Measurements from ENCODE around the gene MLLT11.

The MLLT11 gene, protein sequence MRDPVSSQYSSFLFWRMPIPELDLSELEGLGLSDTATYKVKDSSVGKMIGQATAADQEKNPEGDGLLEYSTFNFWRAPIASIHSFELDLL

DNA sequence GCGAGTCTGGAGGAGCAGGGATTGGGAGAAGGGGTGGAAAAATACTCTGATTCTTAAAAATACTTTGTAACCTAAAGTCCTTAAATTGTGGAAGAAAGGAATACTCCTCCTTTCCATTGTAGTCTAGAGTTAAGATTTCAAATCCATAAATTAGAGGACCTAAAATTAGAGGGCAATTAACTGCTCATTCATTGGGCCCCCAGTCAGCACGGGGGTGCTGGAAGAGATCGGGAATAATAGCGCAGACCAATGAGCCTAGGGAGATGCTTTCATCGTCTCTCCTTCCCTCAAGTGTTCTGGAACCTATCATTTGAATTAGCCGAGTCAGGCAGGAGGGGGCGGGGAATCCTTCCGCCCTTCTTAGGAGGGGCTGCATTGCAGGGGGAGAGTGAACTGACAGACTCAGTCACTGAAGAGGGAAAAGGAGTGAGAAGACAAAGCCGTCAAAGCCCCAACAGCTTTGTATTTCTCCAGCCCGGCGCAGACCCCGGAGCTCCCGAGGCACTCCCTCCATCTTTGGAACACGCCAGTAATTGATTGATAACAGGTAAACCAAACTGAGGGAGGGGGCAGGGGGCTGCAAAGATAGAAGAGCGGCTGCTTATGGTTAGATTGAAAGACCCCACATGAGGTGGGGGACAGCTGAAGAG is at the start of gene MLLT11:
TSS of gene MLLT11 (plus strand) at position 391 of the 650 bp plus-strand sequence. CDS start 6,828 bp downstream, outside the sequence.
- peak; percentile 100 for DNase-seq

DNA sequence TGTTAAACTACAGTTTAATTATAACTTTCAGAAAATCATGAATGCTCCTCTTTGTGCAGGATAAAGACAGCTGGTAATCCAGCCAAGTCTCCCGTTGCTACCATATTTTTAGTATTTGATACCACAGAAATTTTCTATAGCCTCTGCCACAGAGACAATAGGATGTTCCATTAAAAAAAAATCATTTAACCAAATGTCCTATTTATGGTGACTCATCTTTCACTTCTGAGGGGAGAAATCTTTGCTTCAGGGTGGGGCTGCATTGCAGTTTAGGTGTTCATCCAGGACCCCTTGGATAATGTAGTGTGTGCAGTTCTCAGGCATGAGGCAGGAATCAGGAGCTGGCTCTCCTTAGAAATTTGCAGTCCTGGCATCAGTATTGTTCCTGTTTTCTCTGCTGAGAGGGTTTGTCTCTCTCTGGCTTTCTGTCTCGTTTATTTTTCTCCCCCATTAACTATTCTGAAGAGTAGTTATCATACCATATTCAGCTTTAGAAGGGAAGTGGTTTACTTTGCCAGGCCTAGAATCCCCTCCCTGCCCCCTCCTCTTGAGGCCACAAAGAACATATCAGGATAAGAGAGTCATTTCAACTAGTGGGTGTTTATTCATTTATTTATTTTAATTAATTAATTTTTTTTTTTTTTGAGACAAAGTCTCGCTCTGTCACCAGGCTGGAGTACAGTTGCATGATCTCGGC is 48.9 kb upstream of the MLLT11 start:
- DNase-seq = no peak

DNA sequence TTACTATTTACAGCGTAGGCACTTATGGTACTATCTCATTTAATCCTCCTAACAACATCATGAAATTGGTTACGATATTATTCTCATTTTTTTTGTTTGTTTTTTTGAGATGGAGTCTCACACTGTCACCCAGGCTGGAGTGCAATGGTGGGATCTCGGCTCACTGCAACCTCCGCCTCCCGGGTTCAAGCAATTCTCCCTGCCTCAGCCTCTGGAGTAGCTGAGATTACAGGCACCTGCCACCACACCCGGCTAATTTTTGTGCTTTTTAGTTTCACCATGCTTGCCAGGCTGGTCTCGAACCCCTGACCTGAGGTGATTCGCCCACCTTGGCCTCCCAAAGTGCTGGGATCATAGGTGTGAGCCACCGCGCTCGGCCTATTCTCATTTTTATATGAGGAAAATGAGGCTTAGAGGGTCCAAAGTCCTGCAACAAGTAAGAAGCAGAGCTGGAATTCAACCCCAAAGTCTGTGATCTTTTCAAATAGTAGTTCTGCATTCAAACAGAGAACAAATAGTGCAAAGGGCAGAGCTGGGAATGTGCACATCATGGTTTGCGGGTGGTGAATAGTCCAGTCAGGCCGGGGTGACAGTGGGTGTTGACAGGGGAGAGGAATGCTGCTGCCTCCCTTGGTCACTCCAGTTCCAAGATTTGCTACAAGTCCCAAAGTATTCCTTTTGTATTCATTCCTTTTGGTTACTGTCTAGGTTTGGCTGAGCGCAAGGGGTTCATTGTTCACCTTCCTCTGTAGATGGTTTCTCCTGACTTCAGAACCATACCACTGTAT is 47.3 kb upstream of the MLLT11 start:
- no peak for DNase-seq

DNA sequence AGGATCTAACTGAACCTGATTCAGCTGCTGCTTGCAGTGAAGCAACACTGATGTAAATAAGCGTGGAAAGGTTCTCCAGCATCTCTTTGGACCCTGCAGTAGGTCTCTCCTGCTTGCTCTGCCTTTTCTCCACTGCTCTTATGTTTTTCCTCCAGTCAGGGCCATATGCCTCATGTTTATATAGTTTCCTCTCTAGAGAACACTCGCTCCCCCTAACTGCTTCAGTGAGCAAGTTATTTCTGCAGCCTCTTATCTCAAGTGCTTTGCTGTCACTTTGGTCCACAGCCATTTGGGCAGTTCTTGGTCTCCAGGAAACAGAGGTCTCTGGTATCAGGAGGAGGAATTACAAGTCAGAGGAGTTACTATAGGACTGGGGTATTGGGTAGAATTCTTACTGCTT is 46.7 kb upstream of the MLLT11 start:
- DNase-seq = peak; percentile 100

DNA sequence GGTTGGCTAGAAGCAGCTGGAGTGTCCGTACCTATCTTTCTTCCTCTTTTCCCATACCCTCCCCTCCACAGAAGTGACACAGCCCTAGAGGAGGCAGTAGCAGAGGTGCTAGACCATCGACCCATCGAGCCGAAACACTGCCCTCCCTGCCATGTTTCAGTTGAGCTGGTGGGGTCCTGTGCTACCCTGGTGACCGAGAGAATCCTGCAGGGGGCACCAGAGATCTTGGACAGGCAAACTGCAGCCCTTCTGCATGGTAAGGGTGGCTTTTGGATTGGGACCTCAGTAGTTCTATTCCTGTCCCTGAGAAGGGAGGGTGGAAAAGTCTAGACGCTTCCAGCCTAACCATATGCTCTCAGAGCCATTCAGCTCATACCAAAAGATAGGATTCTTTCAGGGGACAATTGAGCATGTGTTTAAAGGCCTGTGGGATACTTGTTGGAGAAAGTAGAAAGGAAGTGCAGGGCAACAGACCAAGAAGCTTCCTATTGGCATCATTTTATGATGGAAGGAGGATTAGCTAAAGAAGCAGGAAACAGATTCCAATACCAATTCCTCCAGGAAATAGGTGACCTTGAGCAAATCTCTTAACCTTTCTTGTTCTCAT is 35.6 kb upstream of the MLLT11 start:
- peak; percentile 99 for DNase-seq

DNA sequence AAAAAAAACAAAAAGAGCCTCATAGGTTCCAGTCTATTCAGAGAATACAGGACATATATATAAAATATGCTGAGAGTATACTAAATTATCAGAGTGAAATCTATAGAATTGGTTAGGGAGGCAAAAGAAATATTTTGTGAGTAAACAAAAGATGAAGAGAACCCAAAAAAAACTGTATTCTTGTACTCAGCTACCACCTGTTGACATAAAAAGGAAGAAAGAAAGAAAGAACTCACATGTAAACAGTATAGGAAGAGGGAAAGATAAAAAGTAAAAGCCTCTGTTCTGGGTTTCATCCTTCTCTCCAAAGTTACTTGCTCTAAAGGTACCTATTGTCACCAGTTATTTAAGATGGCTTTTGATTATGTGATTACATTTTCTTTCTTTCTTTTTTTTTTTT is 33.7 kb upstream of the MLLT11 start:
- DNase-seq = no peak

DNA sequence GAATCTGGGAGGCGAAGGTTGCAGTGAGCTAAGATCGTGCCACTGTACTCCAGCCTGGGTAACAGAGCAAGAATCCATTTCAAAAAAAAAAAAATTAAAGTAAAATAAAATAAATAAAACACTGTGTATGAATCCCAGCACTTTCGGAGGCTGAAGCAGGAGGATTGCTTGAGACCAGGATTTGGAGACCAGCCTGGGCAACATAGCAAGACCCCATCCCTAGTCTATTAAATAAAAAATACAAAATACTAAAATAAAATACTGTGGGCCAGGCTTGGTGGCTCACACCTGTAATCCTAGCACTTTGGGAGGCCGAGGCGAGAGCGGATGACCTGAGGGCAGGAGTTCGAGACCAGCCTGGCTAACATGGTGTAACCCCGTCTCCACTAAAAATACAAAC is 28.0 kb upstream of the MLLT11 start:
- DNase-seq = no peak

DNA sequence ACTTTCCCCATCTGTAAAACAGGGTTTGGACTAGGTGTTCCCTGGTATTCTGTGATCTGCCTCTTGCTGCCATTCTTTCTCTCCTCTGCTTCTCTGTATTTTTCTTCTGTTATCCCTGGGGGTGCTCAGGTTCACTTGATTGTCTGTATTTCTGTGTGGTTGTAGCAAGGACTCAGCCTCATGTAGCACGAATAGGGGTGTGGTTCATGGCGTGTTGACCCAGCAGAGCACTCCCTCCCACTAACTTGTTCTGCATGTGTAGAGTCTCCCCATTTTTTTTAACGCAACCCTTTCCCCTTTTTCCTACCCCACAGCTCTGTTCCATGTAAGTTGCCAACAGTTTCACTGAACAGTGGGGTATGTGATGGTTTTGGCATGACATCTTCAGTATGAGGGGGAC is 25.0 kb upstream of the MLLT11 start:
- no peak for DNase-seq

DNA sequence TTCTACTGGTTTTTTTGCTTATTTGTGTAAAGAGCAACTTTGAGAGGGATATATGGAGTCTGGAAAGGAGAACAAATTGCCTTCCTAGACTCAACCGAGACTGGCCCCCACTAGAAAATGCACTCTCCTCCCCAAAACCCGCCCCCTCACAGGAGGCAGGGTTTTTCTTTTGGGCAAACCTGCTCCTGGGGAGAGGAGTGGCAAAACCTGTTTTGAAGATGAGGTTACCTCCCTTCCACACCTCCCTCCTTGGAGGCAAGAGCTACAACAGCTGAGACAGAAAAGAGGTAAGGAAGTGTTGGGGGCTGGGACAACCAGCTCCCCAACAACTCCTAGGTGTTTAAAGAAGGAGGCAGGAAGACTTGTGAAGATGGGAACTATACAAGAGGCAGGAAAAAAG is 23.8 kb upstream of the MLLT11 start, which contains the start of gene BNIPL:
TSS of gene BNIPL (plus strand) at position 231 of the 400 bp plus-strand sequence. CDS start at position 371, 140 bp downstream.
- DNase-seq = no peak

DNA sequence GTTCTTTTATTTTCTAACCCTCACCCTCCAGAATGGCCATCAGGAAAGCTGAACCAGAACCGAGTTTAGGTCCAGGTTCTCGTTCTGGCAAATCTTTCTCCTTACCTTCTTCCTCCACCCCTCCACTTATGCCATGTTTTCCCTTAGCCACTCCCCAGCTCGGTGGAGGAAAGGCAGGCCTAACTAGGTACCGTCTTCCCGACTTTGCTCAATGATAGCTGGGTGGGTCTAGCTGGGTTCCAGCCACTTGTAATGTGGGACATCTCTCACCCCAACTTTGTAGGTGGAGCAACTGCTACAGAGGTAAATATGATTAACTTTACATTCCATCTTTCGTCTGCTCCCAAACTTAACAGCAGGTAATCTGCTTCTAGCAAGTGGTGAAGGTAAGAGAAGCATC is 23.2 kb upstream of the MLLT11 start:
- DNase-seq = no peak

DNA sequence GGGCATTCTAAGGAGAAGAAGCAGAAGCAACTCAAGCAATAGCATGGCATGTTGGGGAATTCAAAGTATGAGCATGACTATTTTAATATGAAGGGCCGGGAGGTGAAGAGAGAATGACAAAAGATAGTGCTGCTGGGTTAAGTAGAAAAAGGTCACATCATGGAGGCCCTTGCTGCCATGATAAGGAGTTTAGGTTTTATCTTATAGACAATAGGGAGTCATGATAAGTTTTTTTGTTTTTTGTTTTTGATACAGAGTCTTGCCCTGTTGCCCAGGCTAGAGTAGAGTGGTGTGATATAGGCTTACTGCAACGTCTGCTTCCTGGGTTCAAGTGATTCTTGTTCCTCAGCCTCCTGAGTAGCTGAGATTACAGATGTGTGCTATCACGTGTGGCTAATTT is 20.7 kb upstream of the MLLT11 start:
- no peak for DNase-seq

DNA sequence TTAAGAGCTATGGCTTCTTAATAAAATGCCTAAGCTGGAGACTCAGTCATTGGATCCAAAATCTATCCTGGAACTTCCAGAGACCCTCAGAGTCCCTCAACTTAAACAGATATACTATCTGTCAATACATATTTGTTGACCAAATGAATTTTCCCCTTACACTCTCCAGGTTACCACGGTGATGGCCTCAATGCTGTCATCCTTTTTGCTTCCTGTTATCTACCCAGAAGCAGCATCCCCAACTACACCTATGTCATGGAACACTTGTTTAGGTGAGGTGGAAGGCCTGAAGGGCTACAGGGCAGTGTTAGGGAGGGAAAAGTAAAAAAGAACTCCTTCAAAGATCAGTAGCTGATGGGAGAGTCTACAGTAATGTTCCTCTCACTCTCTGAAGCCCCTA is 17.0 kb upstream of the MLLT11 start:
- DNase-seq = no peak

DNA sequence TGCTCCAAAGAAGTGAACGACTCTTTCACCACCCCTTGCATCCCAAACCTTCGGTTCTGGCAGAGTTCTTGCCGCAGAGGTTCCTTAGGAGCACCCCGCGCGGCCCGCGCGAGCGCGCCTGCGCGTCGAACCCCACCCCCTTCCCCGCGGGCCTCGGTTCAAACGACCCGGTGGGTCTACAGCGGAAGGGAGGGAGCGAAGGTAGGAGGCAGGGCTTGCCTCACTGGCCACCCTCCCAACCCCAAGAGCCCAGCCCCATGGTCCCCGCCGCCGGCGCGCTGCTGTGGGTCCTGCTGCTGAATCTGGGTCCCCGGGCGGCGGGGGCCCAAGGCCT is 12.6 kb upstream of the MLLT11 start, which contains the start of gene C1orf56:
TSS of gene C1orf56 (plus strand) at position 161 of the 334 bp plus-strand sequence. CDS start at position 258, 97 bp downstream.
- DNase-seq = peak; percentile 99

DNA sequence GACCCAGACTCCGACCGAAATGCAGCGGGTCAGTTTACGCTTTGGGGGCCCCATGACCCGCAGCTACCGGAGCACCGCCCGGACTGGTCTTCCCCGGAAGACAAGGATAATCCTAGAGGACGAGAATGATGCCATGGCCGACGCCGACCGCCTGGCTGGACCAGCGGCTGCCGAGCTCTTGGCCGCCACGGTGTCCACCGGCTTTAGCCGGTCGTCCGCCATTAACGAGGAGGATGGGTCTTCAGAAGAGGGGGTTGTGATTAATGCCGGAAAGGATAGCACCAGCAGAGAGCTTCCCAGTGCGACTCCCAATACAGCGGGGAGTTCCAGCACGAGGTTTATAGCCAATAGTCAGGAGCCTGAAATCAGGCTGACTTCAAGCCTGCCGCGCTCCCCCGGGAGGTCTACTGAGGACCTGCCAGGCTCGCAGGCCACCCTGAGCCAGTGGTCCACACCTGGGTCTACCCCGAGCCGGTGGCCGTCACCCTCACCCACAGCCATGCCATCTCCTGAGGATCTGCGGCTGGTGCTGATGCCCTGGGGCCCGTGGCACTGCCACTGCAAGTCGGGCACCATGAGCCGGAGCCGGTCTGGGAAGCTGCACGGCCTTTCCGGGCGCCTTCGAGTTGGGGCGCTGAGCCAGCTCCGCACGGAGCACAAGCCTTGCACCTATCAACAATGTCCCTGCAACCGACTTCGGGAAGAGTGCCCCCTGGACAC is 12.1 kb upstream of the MLLT11 start:
- DNase-seq = peak; percentile 100

DNA sequence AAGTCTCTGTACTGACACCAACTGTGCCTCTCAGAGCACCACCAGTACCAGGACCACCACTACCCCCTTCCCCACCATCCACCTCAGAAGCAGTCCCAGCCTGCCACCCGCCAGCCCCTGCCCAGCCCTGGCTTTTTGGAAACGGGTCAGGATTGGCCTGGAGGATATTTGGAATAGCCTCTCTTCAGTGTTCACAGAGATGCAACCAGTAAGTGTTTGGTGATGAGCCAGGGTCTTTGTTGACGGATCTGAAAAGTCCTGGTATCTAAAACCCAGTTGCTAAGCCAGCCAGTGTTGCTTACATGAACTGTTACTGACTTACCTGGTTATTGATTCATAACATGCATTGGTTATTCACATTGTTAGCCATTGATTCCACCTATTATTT is 11.6 kb upstream of the MLLT11 start:
- DNase-seq = no peak

DNA sequence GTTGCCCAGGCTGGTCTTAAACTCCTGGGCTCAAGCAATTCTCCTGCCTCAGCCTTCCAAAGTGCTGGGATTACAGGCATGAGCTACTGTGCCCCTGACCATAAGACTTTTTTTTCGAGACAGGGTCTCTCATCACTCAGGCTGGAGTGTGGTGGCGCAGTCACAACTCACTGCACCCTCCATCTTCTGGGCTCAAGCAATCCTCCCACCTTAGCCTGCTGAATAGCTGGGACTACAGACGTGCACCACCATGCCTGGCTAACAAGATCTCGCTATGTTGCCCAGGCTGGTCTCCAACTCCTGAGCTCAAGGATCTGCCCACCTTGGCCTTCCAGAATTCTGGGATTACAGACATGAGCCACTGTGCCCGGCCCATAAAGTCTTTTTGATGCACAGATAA is 10.7 kb upstream of the MLLT11 start:
- no peak for DNase-seq

DNA sequence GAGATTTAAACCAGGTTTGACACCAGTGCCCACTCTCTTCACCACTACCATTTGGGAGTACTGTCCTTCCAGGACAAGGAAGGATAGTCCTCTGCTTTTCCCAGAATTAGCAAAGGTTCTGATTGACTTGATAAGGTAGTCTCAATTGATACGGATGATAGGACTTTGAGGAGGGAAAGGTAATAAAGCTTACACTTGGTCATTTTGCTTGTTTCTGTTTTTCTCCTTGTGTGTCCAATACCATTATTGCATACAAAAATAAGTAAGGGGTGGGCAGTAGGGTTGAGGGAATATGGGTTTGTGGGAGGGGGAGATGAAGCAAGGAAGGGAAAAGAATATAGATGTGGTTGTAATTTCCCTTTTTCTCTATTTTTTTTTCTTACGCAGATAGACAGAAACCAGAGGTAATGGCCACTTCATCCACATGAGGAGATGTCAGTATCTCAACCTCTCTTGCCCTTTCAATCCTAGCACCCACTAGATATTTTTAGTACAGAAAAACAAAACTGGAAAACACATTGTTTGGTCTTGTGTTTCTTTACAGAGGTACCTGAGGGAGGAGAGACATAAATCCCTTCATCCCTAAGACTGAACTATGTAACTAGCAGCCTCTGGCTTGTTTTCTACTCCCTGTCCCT is 10.0 kb upstream of the MLLT11 start:
- DNase-seq = no peak

DNA sequence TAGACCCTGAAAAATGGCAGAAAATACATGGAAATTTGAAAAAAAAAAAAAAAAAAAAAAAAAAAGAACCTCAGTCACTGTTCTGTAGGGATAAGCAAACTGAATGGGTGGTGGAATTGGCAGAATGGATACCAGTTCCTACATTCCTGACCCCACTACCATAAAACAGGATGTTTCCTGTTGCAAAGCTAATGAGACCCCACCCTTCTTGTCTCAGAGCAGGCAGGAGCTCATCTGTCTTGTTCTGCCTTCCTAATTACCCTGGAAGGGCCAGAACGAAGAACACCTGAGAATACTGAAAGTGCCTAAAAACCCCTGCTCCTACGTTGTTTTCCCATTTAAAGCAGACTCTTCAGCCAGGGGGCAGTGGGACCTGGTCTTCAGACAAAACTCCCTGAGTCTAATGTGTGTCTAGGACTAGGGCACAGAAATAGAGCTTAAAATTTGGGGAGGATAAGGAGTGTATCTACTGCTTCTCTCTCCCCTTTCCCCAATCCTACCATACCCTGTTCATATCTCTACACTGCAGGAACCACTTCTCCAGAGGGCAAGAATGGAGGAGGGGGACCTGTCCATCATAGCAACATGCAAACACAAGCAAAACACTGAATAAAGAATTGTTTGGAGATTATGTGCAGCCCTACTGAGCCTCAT is 8.7 kb upstream of the MLLT11 start:
- no peak for DNase-seq

DNA sequence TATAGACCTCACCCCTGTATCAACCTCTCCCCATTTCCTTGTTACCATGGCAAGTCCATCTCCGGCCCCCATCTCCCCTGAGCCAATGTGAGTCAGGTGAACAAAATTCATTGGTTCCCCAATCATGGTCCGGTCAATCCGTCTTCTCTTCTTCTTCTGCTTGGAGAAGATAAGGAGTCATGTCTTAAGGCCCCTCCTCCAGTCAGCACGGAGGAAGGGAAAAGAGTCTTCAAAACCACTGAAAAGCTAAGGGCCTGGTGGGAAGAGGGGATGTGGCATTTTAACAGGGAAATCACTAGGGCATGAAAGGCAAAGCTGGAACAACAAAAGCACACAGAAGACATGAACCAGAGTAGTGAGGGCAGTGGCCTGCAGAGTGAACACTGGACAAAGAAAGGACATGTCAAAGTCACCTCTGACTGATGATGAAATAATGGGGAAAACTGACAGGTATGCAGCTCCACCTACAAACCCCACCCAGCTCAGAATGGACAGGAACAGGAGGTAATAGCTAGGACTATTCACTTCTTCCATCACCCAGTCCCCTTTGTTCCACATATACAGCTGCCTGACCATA is 5.1 kb upstream of the MLLT11 start:
- no peak for DNase-seq

DNA sequence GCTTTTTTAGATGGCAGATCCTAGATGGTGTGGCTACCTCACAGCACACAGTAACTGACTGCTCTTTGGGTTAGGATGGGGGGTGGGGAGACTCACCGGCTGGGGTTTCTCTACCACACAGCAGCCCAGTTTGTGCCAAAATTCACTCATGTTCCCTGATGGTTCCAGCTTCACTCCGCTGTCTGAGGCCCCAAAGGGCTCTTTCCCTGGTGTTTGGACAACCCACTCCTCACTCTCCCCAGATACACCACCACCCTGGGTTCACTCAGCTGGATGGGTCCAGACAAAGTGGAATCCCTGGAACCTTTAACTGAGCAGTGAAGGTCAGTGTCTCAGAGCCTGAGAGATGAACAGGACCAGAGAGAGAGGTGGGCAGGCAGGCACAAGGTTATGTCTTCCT is 4.6 kb upstream of the MLLT11 start:
- DNase-seq = no peak

DNA sequence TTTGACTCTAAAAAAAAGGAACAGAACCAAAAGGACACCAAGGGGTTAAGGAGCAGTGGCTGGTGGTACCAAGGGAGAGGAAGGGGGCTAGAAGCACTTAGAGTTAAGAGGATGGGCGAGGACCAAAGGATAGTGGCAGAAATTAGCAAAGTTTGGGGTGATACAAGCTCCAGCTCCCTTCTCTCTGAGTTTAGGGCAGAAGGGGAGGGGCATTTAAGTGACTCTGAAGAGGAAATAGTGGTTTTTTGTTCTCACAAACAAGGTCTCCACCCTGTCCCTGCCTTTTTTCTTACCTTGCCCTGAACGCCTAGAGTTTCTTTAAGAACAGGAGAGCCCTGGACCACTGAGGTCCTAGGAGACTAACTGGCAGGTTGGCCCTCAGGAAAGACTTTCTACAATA is 4.0 kb upstream of the MLLT11 start:
- DNase-seq = no peak
